Stimulated activated CD8-positive, alpha-beta memory T cell treated with anti-CD3 and anti-CD28 coated beads, Interleukin-7, amount 100 ng/mL, for 24 hours (primary cell): ENCODE data around the gene GTPBP10.
"Not testable (repeated sequence)": the region's sequence is repeated elsewhere in the genome, so short reads cannot be mapped to it uniquely, and the experiment has no call there.

Experiments
- DNase-seq: peaks from one replicate; pipeline ENCODE4 v3.0.0-alpha.2; 2020; ENCODE audit warnings: low read depth

Gene GTPBP10

DNA sequence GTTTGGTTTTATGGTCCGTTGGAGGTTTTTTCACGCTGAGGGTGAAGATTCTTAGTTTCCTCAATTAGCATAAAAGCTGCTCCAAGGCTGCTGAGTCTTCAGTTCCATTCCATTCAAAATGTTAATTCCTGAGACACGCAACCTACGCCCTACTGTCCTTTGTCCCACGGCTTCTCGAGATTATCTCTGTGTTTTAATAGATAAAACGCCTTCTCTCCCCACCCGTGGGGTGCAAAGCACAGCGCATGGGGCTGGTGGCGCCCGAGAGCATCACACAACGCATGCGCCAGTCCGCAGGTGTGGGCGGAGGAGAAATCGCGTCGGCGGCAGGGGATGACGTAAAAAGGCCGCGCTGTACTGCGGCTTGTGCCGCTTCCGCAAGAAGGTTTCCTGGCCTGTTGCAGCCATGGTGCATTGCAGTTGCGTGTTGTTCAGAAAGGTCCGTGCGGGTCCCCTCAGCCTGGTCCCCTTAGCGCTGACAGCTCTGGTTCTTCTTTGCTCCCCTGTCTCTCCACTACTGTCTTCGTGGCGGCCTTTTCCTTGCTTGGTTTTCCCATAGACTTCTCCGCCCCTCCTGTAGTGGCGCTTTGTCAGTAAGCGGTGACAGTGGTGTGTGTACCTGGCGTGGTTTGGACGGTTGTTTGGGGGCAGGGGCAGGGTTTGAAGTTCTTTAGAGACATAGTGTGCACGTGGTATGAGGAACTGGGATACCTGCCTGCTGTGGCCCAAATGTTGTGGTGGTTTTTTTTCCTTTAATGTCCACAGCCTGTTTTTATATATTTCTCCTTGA is at the start of gene GTPBP10:
Gene GTPBP10 (plus strand): TSS at position 381 of the 790 bp plus-strand sequence. CDS start 26 bp downstream, at position 407.
- DNase-seq: peak; percentile 88

GRCh38 chr7:90298145-90299038 is 48.1 kb upstream of the GTPBP10 start:
- no peak for DNase-seq

DNA sequence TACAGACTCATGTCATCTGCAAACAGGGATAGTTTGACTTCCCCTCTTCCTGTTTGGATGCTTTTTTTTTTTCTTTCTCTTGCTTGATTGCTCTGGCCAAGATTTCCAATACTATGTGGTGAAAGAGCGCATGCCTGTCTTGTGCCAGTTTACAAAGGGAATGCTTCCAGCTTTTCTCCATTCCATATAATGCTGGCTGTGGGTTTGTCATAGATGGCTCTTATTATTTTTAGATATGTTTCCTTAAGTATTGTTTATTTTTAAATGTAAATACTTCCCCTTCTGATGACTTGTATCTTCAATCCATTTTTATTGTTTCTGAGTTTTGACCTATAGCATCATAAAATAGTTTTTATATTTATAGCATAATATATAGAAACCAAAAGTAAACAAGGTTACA is 43.3 kb upstream of the GTPBP10 start:
- no peak for DNase-seq

DNA sequence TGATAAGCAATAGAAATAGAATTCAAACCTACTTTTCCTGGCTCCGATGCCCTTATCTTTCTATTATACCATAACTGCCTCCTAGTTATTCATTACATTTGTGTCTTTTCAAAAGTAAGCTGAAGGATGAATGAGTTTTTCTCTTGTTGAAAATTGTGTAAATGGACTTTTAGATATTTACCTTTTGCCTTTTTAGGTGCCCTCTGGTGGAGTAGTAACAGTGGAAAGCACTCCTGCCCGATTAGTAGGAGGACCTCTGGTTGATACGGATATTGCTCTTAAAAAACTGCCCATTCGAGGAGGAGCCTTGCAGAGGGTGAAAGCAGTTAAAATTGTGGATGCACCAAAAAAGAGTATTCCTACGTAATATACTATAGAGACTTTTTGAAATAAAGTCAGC is 36.6 kb upstream of the GTPBP10 start:
- no peak for DNase-seq

- no peak for DNase-seq
These were observed 35.3 kb upstream of the GTPBP10 start for GRCh38 chr7:90311175-90311574.

- no peak for DNase-seq
These were observed 33.8 kb upstream of the GTPBP10 start for GRCh38 chr7:90312745-90313144.

GRCh38 chr7:90313907-90314306 is 32.6 kb upstream of the GTPBP10 start:
- DNase-seq: no peak

DNA sequence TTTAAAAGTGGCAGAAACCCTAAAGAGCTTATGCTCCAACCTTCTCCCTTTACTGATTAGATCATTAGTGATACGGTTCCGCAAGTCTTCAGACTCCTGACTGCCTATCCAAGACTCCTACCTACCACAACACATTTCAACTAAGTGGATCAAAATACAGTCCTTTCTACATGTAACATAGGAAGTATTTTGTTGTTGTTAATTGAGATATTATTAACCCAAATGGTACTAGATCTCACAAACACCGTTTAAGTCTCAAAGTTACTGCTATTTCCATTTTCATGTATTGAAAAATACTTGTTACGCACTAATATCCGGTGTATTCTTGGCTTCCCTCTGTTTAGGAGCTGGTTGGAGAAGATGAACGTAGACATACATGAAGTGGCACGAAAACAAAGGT is 26.5 kb upstream of the GTPBP10 start:
- DNase-seq: no peak

GRCh38 chr7:90320418-90320800 is 26.1 kb upstream of the GTPBP10 start:
- DNase-seq: no peak

GRCh38 chr7:90320801-90321494 is 25.6 kb upstream of the GTPBP10 start, which contains the start of gene FAM237B:
Gene FAM237B (minus strand): TSS chr7:90321304. CDS start chr7:90319748, 1,556 bp downstream.
- DNase-seq: no peak

- no peak for DNase-seq
These were observed 23.7 kb upstream of the GTPBP10 start for GRCh38 chr7:90322837-90323236.

DNA sequence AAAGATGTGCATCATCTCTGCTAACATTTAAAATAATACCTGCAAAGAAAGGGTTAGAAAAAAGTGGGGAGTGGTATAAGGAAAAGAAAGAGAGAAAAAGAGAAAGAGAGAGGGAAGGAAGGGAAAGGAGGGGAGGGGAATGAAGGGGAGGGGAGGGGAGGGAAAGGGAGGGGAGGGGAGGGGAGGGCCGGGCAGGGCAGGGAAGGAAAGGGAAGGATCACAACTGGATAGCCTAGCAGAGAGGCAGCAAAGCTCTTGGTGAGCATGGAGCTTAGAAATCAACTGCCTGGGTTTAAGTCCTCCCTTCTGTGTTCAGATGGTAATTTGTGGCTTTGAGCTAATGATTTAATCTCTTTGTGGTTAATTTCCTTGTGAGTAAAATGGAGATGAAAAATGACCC is 20.0 kb upstream of the GTPBP10 start:
- no peak for DNase-seq

- no peak for DNase-seq
These were observed 12.2 kb upstream of the GTPBP10 start for GRCh38 chr7:90334193-90334843.

DNA sequence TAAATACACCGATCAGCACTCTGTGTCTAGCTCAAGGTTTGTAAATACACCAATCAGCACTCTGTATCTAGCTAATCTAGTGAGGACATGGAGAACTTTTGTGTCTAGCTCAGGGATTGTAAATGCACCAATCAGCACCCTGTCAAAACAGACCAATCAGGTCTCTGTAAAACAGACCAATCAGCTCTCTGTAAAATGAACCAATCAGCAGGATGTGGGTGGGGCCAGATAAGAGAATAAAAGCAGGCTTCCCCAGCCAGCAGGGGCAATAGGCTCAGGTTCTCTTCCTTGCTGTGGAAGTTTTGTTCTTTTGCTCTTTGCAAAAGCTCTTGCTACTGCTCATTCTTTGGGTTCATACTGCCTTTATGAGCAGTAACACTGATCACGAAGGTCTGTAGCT is 11.6 kb upstream of the GTPBP10 start:
- DNase-seq: not testable (repeated sequence)

- DNase-seq: no peak
These were observed 9.4 kb upstream of the GTPBP10 start for GRCh38 chr7:90337106-90337505.

GRCh38 chr7:90345016-90345415 is 1.5 kb upstream of the GTPBP10 start:
- DNase-seq: no peak

GRCh38 chr7:90345595-90346335 is 751 bp upstream of the GTPBP10 start:
- DNase-seq: no peak

GRCh38 chr7:90347759-90348158 is 1.2 kb downstream of the GTPBP10 start:
- DNase-seq: no peak

GRCh38 chr7:90349305-90349704 is 2.8 kb downstream of the GTPBP10 start:
- DNase-seq: no peak

- not testable (repeated sequence) for DNase-seq
These were observed 3.5 kb downstream of the GTPBP10 start for GRCh38 chr7:90350032-90350431.

DNA sequence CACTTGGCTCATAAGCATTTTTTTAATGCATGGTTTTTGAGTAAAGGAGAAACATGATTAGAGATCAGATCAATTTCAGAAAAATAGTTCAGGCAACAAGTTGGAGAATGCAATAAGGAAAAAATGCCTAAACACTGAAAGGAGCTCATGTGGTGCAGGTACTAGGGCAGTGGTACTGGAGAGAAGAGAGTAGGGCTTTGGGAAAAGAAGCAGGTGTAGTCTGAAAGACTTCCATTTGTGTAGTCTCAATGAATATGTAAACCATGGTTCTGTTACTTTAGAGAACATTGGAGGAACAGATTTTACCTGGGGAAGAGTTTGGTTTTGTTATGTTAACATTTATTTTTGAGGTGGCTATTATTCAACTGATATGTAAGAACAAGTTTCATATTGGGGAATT is 5.5 kb downstream of the GTPBP10 start:
- no peak for DNase-seq
